ENCODE results near the gene CAPNS2. TPM values are rescaled to one million over a fixed set of nuclear protein-coding genes. Genes with fewer than 3 reads are reported as not detected.

Gene CAPNS2
- total and polyA plus RNA-seq, 2 of the 8 experiments (the other 6 are each of a cell fraction or from before 2014, with no cell fraction given) = not detected

- H2BK5ac ChIP-seq (ENCODE audit: low read depth, low read length) = no peak overlapping the region
- no peaks in the 10 kb centered on the region for H3K79me2 ChIP-seq (ENCODE audit: control insufficient read depth in 1 of 2, insufficient read depth in 2 of 2, low read length in 2 of 2)
- H3K9me3 ChIP-seq (ENCODE audit: insufficient read depth in 2 of 2, low read depth in 1 of 2, low read length in 1 of 2) = no peaks in the 10 kb centered on the region
- peak overlapping the region in 1 of 4 experiments; percentile 34; a peak in 1 of 7 replicates for H3K9ac ChIP-seq (replicated peaks in 1 of 4; ENCODE audit: extremely low read depth in 1 of 4, low read depth in 3 of 4, low read length in 3 of 4)
- H3K4ac ChIP-seq (replicated peaks; ENCODE audit: insufficient read length, low read depth, low read length) = no peak overlapping the region
- H2AK5ac ChIP-seq (ENCODE audit: low read depth, low read length) = no peak overlapping the region
- DNase-seq (ENCODE audit: low read depth in 1 of 2, low spot score in 2 of 2) (no peak), FAIRE-seq (no peak)
- no peak overlapping the region for H2BK120ac ChIP-seq (replicated peaks; ENCODE audit: low read depth, low read length)
- H3K4me3 ChIP-seq (ENCODE audit: extremely low read depth in 1 of 4, insufficient read depth in 2 of 4, low read depth in 3 of 4, low read length in 4 of 4) = no peak overlapping the region
- H3K27ac ChIP-seq (ENCODE audit: low read depth, low read length) = no peak overlapping the region
- ChIA-PET CTCF (ENCODE audit: partially characterized antibody) (no interaction called here), POLR2A (ENCODE audit: partially characterized antibody) (no interaction called here)
- no peaks in the 10 kb centered on the region for H3K79me1 ChIP-seq (ENCODE audit: low read depth, low read length)
- no peak overlapping the region for H2BK20ac ChIP-seq (ENCODE audit: low read length)
- no peak overlapping the region for H3K4me2 ChIP-seq (ENCODE audit: insufficient read depth in 1 of 2, low read depth in 2 of 2, low read length in 2 of 2)
- no peak overlapping the region for H2AFZ ChIP-seq (ENCODE audit: low read length)
- WGBS, 2 experiments (ENCODE audit: extremely low coverage in 1 of 2, insufficient coverage in 1 of 2, insufficient read length in 1 of 2, insufficient replicate concordance in 2 of 2, low coverage in 1 of 2, low lambda C conversion rate in 2 of 2, missing lambda C conversion rate in 1 of 2) = 90% methylated on average over 1 of the region's 1 CpG; no CpG with 5 or more reads in 1 of the 2 experiments
- H4K8ac ChIP-seq (ENCODE audit: extremely low read depth, insufficient read depth, low read length) = no peak overlapping the region
- no peak overlapping the region for H4K91ac ChIP-seq (replicated peaks; ENCODE audit: insufficient read length, low read length)
- H3K14ac ChIP-seq (ENCODE audit: insufficient read length) = no peak overlapping the region
- no peaks in the 10 kb centered on the region for H3K36me3 ChIP-seq (ENCODE audit: control insufficient read depth in 2 of 4, insufficient read depth in 4 of 4, low read length in 3 of 4)
- no peak overlapping the region for H4K5ac ChIP-seq (ENCODE audit: insufficient read length, low read depth, low read length)
- H3K23ac ChIP-seq (ENCODE audit: insufficient read length) = no peak overlapping the region
- H3K18ac ChIP-seq (ENCODE audit: extremely low read depth, low read length) = no peak overlapping the region
- no peaks in the 10 kb centered on the region for H3K4me1 ChIP-seq (replicated peaks in 1 of 4; ENCODE audit: control insufficient read depth in 3 of 4, insufficient read depth in 4 of 4, low read length in 3 of 4)
- H3K23me2 ChIP-seq (ENCODE audit: low read depth, low read length) = no peaks in the 10 kb centered on the region
- H2BK12ac ChIP-seq (ENCODE audit: low read depth, low read length) = no peak overlapping the region
- no peak overlapping the region for H3K56ac ChIP-seq (replicated peaks; ENCODE audit: insufficient read length, low read depth, low read length)
- no peaks in the 10 kb centered on the region for H3K27me3 ChIP-seq (replicated peaks in 1 of 4; ENCODE audit: control insufficient read depth in 3 of 4, extremely low read depth in 1 of 4, insufficient read depth in 3 of 4, low read length in 3 of 4)
- H2BK15ac ChIP-seq (ENCODE audit: low read length) = no peak overlapping the region
- H4K20me1 ChIP-seq (replicated peaks in 1 of 2; ENCODE audit: control insufficient read depth in 1 of 2, insufficient read depth in 2 of 2, low read length in 2 of 2) = no peaks in the 10 kb centered on the region
- TF ChIP-seq SP1 (IDR thresholded peaks at IDR 0.05; ENCODE audit: low read depth, low read length) (no peak), MAFK (IDR thresholded peaks at IDR 0.05; ENCODE audit: low read depth, low read length) (no peak), EGR1 (IDR thresholded peaks at IDR 0.05; ENCODE audit: borderline replicate concordance, low read depth, low read length) (no peak), TBP (IDR thresholded peaks at IDR 0.05; ENCODE audit: low read depth, low read length) (no peak), POLR2AphosphoS5 (IDR thresholded peaks at IDR 0.05; ENCODE audit: low read depth, low read length) (no peak), TEAD4 (IDR thresholded peaks at IDR 0.05; ENCODE audit: low read depth, low read length) (no peak), GTF2F1 (IDR thresholded peaks at IDR 0.05; ENCODE audit: borderline replicate concordance, low read depth, low read length) (no peak), CHD2 (IDR thresholded peaks at IDR 0.05; ENCODE audit: low read length) (no peak), BACH1 (IDR thresholded peaks at IDR 0.05; ENCODE audit: low read length) (no peak), SIRT6 (IDR thresholded peaks at IDR 0.05; ENCODE audit: low read length) (no peak), CTCF (IDR thresholded peaks at IDR 0.05; ENCODE audit: control extremely low read depth in 1 of 3, insufficient read depth in 1 of 3, low read depth in 1 of 3, low read length in 3 of 3) (no peak)
- TF ChIP-seq, protein P1, sequence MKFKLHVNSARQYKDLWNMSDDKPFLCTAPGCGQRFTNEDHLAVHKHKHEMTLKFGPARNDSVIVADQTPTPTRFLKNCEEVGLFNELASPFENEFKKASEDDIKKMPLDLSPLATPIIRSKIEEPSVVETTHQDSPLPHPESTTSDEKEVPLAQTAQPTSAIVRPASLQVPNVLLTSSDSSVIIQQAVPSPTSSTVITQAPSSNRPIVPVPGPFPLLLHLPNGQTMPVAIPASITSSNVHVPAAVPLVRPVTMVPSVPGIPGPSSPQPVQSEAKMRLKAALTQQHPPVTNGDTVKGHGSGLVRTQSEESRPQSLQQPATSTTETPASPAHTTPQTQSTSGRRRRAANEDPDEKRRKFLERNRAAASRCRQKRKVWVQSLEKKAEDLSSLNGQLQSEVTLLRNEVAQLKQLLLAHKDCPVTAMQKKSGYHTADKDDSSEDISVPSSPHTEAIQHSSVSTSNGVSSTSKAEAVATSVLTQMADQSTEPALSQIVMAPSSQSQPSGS (IDR thresholded peaks at IDR 0.05; ENCODE audit: low read length) = no peak
Measured at GRCh38 chr16:55565086-55565485, 1.4 kb upstream of the CAPNS2 start.
